Activated naive CD4-positive, alpha-beta T cell treated with anti-CD3 and anti-CD28 coated beads, Interleukin-2, amount 50 U/mL, for 72 hours (primary cell): ENCODE measurements around the gene ZFP36. TPM values are rescaled to one million over a fixed set of nuclear protein-coding genes. Genes with fewer than 3 reads are reported as not detected.
A peak's percentile ranks its signal among the peaks of the same experiment; 100 is the strongest.

Experiments
- ATAC-seq, 2 donors: fragments of 150-1000 bp; cut with Tn5 transposase; 2 replicates each; pipeline ENCODE4 v1.10.0; 2021; ENCODE audit warnings: mild to moderate bottlenecking in 2 of 2, moderate library complexity in 2 of 2
- DNase-seq, 2 donors: peaks; one replicate each; pipeline ENCODE4 v3.0.0; 2021 to 2022; ENCODE audit warnings: low spot score in 2 of 2
- H3K27ac Mint-ChIP-seq, 2 donors: one replicate each; pipeline ENCODE4 v1.8.0; 2022; ENCODE audit warnings: mild to moderate bottlenecking in 2 of 2, mixed read lengths in 2 of 2
- H3K36me3 Mint-ChIP-seq, 2 donors: one replicate each; pipeline ENCODE4 v1.8.0; 2022; ENCODE audit warnings: mixed read lengths in 2 of 2
- H3K9me3 Mint-ChIP-seq, 2 donors: one replicate each; pipeline ENCODE4 v1.8.0; 2022; ENCODE audit warnings: mixed read lengths in 2 of 2
- total RNA-seq, 2 donors: library from RNA; stranded (reverse); gene quantifications; one replicate each; pipeline ENCODE4 v1.2.3, GENCODE V29; 2022

Gene ZFP36
- total RNA-seq, 2 donors from 2014 or later = 59.7 to 183 TPM

GRCh38 chr19:39400061-39400460 lies 6.6 kb upstream of the ZFP36 start:
- H3K27ac Mint-ChIP-seq = peak overlapping the region in 1 of 2 donors; percentile 99
- ATAC-seq (no peak), DNase-seq (no peak)
- H3K36me3 Mint-ChIP-seq = peaks cover 4 to 9% of the 10 kb centered on the region in 2 donors
- no peaks in the 10 kb centered on the region for H3K9me3 Mint-ChIP-seq

DNA sequence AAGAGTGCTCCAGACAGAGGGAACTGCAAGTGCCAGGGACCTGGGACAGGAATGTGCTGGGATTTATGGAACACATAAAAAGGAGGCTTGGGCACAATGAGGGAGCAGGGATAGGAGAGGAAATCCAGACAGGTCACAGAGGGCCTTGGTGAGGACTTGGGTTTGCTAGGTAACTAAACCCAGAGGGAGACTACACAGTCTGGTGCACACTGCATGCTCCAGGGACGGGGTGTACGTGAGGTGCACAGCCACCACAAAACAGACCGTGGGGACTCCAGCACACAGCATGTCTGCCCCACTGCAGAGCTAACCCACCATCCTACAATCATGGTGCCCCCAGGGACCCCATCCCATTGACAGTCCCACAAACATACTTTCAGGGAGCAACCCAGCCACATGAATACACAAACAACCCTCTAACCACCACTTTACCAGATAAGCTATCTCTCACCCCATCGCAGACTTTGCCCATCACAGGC lies 5.5 kb upstream of the ZFP36 start:
- no peak for DNase-seq
- ATAC-seq = no peak
- Mint-ChIP-seq H3K27ac (peak overlapping the region; percentile 69 to 99), H3K9me3 (no peaks in the 10 kb centered on the region), H3K36me3 (no peaks in the 10 kb centered on the region)

DNA sequence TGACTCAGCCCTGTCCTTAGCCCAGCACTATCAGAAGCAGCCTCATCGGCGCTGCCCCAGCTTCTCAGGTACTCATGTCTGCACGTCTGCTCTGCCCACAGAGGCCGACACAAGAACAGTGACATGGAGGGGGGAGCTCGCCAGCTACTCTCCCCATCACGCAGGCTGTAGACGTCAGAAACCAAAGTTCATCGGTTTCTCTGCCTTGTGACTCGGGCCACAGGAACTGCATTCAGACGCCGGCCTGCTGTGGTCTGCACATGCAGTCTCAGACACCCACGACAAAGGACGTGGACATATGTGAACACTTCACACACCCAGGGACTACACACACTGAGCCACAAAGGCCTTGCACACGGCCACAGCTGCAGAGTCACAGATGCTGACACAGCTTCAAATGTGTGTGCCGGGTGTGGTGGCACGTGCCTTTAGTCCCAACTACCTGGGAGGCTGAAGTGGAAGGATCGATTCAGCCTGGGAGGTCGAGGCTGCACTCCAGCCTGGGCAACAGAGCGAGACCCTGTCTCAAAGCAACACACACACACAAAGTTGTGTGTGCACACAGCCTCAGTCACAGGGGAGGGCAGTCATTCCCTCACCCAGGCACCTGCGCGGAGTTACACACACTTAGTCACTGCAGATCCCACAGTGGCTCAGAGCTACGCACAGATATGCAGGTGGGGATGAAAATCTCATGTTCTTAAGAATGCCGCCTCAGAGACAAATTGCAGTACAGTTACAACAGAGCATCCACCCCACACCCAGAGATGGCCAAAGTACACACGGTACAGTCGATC lies 4.9 kb upstream of the ZFP36 start:
- Mint-ChIP-seq H3K9me3 (no peaks in the 10 kb centered on the region), H3K36me3 (peaks cover 0 to under 1% of the 10 kb centered on the region in 2 donors), H3K27ac (peak overlapping the region; percentile 69 to 99)
- ATAC-seq (peak; percentile 46 to 69), DNase-seq (peak; percentile 62 to 93)

DNA sequence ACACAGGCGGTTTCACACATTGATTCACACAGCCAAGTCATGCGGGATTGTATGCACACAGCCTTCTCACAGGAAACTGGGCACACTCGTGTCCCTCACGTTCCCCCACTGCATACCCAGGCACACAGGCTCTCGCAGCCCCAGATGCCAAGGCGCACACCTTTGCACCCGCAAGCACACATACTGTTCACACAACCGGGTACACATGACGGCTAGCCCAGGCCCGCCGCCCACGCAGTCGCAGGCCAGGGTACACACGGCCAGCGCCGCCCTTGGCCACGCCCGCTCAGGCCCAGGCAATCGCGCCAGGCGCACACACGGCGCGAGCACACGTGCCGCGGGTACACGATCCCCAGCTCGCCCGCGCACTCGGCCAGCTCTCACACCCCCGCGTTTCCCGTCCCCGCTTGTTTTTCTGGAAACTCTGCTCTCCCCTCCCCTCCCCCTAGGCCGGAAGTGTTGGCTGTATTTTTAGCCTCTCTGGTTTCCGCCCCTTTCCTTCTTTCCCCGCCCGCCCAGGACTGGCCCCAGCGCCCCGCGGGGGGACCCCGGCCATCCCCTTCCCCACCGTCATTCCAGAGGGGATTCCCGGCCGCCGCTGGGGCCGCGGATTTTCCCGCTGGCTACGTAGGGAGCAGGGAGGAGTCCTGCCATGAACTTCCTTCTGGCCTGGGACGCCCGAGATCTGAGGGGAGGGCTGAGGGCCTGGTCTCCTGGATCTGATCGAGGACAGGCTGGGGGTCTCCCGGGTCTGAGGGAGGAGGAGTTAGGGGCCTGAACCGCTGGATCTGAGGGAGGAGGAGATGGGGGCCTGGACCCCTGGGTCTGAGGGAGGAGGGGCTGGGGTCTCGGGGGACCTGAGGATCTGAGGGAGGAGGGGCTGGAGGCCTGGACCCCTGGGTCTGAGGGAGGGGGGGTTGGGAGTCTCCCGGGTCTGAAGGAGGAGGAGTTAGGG lies 4.0 kb upstream of the ZFP36 start:
- Mint-ChIP-seq H3K9me3 (no peaks in the 10 kb centered on the region), H3K27ac (peak overlapping the region; percentile 98 to 99), H3K36me3 (peaks cover 7 to 8% of the 10 kb centered on the region in 2 donors)
- peak; percentile 77 to 89 for DNase-seq
- peak; percentile 1 to 14 for ATAC-seq

- H3K36me3 Mint-ChIP-seq = peaks cover 17 to 18% of the 10 kb centered on the region in 2 donors
- H3K27ac Mint-ChIP-seq = peak overlapping the region; percentile 98 to 99
- ATAC-seq = peak; percentile 34 to 39
- H3K9me3 Mint-ChIP-seq = no peaks in the 10 kb centered on the region
- DNase-seq = peak; percentile 89 to 99
Observed at GRCh38 chr19:39403331-39404312, 3.0 kb upstream of the ZFP36 start.

- H3K27ac Mint-ChIP-seq = peak overlapping the region in 1 of 2 donors; percentile 99
- ATAC-seq (no peak), DNase-seq (no peak)
- peaks cover 23 to 24% of the 10 kb centered on the region in 2 donors for H3K36me3 Mint-ChIP-seq
- H3K9me3 Mint-ChIP-seq = no peaks in the 10 kb centered on the region
Observed at GRCh38 chr19:39405261-39405957, 1.2 kb upstream of the ZFP36 start.

- ATAC-seq (peak in 1 of 2 donors; percentile 20), DNase-seq (peak in 1 of 2 donors; percentile 83)
- Mint-ChIP-seq H3K36me3 (peaks cover 24 to 29% of the 10 kb centered on the region in 2 donors), H3K9me3 (no peaks in the 10 kb centered on the region), H3K27ac (peak overlapping the region; percentile 94 to 99)
Observed at GRCh38 chr19:39405958-39406655, 540 bp upstream of the ZFP36 start.

DNA sequence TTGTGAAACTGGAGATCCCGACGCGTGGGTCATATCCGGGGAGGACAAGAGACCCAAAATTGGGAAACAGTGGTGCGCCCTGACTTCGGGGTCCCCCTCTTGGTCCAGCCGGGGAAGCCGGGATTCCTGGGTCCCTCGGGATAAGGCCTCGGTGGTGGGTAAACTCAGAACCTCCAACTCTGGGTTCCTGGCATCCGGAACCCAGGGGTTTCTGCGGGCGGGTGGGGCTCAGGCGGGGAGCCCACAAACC lies 688 bp downstream of the ZFP36 start:
- DNase-seq = peak in 1 of 2 donors; percentile 65
- Mint-ChIP-seq H3K27ac (peak overlapping the region; percentile 96 to 99), H3K9me3 (no peaks in the 10 kb centered on the region), H3K36me3 (peaks cover 24 to 34% of the 10 kb centered on the region in 2 donors)
- ATAC-seq = no peak

DNA sequence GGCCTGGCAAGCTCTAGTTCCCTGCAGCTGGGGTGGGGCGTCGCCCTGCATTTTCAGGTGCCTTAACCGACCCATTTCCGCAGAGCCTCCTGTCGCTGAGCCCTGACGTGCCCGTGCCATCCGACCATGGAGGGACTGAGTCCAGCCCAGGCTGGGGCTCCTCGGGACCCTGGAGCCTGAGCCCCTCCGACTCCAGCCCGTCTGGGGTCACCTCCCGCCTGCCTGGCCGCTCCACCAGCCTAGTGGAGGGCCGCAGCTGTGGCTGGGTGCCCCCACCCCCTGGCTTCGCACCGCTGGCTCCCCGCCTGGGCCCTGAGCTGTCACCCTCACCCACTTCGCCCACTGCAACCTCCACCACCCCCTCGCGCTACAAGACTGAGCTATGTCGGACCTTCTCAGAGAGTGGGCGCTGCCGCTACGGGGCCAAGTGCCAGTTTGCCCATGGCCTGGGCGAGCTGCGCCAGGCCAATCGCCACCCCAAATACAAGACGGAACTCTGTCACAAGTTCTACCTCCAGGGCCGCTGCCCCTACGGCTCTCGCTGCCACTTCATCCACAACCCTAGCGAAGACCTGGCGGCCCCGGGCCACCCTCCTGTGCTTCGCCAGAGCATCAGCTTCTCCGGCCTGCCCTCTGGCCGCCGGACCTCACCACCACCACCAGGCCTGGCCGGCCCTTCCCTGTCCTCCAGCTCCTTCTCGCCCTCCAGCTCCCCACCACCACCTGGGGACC lies 1.2 kb downstream of the ZFP36 start:
- ATAC-seq = no peak
- Mint-ChIP-seq H3K27ac (peak overlapping the region; percentile 98 to 99), H3K36me3 (peaks cover 24 to 34% of the 10 kb centered on the region in 2 donors)

DNA sequence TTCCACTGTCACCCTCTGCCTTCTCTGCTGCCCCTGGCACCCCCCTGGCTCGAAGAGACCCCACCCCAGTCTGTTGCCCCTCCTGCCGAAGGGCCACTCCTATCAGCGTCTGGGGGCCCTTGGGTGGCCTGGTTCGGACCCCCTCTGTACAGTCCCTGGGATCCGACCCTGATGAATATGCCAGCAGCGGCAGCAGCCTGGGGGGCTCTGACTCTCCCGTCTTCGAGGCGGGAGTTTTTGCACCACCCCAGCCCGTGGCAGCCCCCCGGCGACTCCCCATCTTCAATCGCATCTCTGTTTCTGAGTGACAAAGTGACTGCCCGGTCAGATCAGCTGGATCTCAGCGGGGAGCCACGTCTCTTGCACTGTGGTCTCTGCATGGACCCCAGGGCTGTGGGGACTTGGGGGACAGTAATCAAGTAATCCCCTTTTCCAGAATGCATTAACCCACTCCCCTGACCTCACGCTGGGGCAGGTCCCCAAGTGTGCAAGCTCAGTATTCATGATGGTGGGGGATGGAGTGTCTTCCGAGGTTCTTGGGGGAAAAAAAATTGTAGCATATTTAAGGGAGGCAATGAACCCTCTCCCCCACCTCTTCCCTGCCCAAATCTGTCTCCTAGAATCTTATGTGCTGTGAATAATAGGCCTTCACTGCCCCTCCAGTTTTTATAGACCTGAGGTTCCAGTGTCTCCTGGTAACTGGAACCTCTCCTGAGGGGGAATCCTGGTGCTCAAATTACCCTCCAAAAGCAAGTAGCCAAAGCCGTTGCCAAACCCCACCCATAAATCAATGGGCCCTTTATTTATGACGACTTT lies 2.0 kb downstream of the ZFP36 start:
- H3K9me3 Mint-ChIP-seq = no peaks in the 10 kb centered on the region

More for the DNA sequence above, 1.2 kb downstream of the ZFP36 start:
- DNase-seq = peak; percentile 60 to 76
- H3K9me3 Mint-ChIP-seq = no peaks in the 10 kb centered on the region

DNA sequence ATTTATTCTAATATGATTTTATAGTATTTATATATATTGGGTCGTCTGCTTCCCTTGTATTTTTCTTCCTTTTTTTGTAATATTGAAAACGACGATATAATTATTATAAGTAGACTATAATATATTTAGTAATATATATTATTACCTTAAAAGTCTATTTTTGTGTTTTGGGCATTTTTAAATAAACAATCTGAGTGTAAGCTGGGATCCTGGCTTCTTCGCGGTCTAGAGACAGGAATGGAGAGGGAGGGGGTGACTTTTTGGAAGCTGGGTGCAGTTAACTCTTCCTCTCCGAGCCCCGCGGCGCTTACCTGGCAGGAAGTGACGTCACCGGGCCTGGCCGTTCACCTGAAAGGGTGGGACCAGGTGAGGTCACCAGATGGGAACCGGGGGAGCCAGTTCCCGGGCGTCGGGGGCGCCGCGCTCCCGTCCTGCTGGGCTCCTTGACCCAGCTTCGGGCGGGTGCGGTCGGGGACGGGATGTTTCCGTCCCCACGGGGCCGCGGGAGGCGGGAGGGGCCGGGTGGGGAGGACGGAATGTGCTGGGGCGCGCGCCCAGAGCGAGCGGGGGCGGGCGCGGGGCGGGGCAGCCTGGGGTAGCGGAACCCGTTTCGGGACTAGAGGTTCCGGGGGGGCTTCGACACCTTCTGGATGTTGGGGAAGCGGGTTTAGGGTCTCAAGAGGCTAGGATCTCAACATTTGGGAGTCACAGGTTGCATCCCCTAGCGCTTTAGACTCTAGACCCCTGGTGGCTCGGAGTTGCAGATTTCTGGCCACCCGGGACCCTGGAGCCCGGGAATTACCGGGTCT lies 2.8 kb downstream of the ZFP36 start:
- DNase-seq (peak; percentile 77 to 86), ATAC-seq (peak; percentile 5 to 7)
- peak overlapping the region; percentile 95 to 99 for H3K27ac Mint-ChIP-seq
- peaks cover 32 to 34% of the 10 kb centered on the region in 2 donors for H3K36me3 Mint-ChIP-seq
- H3K9me3 Mint-ChIP-seq = no peaks in the 10 kb centered on the region

More for the DNA sequence above, 2.0 kb downstream of the ZFP36 start:
- Mint-ChIP-seq H3K36me3 (peaks cover 24 to 34% of the 10 kb centered on the region in 2 donors), H3K27ac (peak overlapping the region; percentile 98 to 99)
- DNase-seq (no peak), ATAC-seq (no peak)

- DNase-seq = peak; percentile 67 to 82
- Mint-ChIP-seq H3K9me3 (no peaks in the 10 kb centered on the region), H3K27ac (peak overlapping the region; percentile 95 to 99), H3K36me3 (peaks cover 34% of the 10 kb centered on the region in 2 donors)
- ATAC-seq = peak; percentile 31 to 36
Observed at GRCh38 chr19:39410017-39410830, 3.6 kb downstream of the ZFP36 start.
